ENCODE data around the gene ZNF565. TPM values are rescaled to one million over a fixed set of nuclear protein-coding genes. Genes with fewer than 3 reads are reported as not detected.

The ZNF565 gene
- total RNA-seq, 4 donors from 2014 or later = 1.00 to 4.1 (median 4.0) TPM; not detected in 1

DNA sequence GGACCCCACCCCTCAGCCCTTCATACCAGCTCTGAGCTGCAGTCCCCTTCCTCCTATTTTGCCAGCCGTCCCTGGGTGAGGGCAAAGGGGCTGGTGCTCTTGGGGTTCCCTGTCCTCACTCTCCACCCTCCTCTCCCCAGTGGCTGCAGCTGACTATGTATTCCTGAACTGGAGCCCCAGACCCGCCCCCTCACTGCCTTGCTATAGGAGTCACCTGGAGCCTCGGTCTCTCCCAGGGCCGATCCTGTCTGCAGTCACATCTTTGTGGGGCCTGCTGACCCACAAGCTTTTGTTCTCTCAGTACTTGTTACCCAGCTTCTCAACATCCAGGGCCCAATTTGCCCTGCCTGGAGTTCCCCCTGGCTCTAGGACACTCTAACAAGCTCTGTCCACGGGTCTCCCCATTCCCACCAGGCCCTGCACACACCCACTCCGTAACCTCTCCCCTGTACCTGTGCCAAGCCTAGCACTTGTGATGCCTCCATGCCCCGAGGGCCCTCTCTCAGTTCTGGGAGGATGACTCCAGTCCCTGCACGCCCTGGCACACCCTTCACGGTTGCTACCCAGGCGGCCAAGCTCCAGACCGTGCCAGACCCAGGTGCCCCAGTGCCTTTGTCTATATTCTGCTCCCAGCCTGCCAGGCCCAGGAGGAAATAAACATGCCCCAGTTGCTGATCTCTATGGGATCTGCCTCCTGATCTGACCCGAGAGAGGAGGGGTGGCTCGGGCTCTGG is 64.6 kb downstream of the ZNF565 start:
- no peak for DNase-seq
- no peak overlapping the region for H3K27ac ChIP-seq
- H3K9me3 ChIP-seq = no peaks in the 10 kb centered on the region
- intact Hi-C loops (cut with DNase I; ENCODE audit: low total_unique reads) = no loop called here
- peaks cover 0 to 4% (median 4%) of the 10 kb centered on the region in 4 donors for H3K4me1 ChIP-seq
- TF ChIP-seq EP300 (IDR thresholded peaks at IDR 0.05; ENCODE audit: low read depth) (no peak), POLR2A (IDR thresholded peaks at IDR 0.05) (no peak), POLR2AphosphoS5 (IDR thresholded peaks at IDR 0.05) (no peak)
- TF ChIP-seq, protein P1, sequence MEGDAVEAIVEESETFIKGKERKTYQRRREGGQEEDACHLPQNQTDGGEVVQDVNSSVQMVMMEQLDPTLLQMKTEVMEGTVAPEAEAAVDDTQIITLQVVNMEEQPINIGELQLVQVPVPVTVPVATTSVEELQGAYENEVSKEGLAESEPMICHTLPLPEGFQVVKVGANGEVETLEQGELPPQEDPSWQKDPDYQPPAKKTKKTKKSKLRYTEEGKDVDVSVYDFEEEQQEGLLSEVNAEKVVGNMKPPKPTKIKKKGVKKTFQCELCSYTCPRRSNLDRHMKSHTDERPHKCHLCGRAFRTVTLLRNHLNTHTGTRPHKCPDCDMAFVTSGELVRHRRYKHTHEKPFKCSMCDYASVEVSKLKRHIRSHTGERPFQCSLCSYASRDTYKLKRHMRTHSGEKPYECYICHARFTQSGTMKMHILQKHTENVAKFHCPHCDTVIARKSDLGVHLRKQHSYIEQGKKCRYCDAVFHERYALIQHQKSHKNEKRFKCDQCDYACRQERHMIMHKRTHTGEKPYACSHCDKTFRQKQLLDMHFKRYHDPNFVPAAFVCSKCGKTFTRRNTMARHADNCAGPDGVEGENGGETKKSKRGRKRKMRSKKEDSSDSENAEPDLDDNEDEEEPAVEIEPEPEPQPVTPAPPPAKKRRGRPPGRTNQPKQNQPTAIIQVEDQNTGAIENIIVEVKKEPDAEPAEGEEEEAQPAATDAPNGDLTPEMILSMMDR (IDR thresholded peaks at IDR 0.05) = no peak
- no peaks in the 10 kb centered on the region for H3K27me3 ChIP-seq
- in situ Hi-C loops (cut with MboI; ENCODE audit: low pct_ligation_motif_present in 1 of 4, low pct_unique_long_range_greater_than_20kb in 1 of 4, low sequenced_read_pairs in 3 of 4) = no loop called here
- H3K4me3 ChIP-seq = no peak overlapping the region
- peaks cover 0 to 45% (median 20%) of the 10 kb centered on the region in 4 donors for H3K36me3 ChIP-seq
- 81 to 100% methylated on average over 1 to 13 of the region's 13 CpGs for WGBS, 2 donors (ENCODE audit: low coverage in 1 of 2)

DNA sequence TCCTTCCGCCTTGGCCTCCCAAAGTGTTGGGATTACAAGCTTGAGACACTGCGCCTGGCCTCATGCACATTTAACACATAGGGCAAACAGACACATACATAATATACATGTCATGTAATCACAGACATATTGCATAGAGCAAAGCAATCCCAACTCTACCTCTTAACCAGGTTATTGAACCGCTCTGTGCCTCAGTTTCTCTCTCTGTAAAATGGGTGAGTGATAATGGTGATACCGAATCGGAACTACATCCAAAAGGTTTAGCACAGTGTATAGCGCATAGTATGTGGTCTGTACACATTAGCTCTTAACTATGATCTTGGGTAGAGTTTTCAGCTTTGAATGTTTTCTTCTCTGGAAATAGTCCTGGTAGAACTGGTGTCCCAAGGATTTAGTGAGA is 69.8 kb downstream of the ZNF565 start:
- in situ Hi-C loops (cut with MboI; ENCODE audit: low pct_ligation_motif_present in 1 of 4, low pct_unique_long_range_greater_than_20kb in 1 of 4, low sequenced_read_pairs in 3 of 4) = no loop called here
- TF ChIP-seq EP300 (IDR thresholded peaks at IDR 0.05; ENCODE audit: low read depth) = no peak
- no peak for TF ChIP-seq POLR2A (IDR thresholded peaks at IDR 0.05)
- TF ChIP-seq POLR2AphosphoS5 (IDR thresholded peaks at IDR 0.05) = no peak
- TF ChIP-seq, protein P1 (IDR thresholded peaks at IDR 0.05) = no peak
- no peak for DNase-seq
- Histone ChIP-seq H3K27ac (no peak overlapping the region), H3K9me3 (no peaks in the 10 kb centered on the region), H3K4me1 (peaks cover 3 to 8% (median 7%) of the 10 kb centered on the region in 4 donors), H3K4me3 (no peak overlapping the region), H3K27me3 (no peaks in the 10 kb centered on the region), H3K36me3 (peaks cover 0 to 60% (median 24%) of the 10 kb centered on the region in 4 donors)
- intact Hi-C loops (cut with DNase I; ENCODE audit: low total_unique reads) = no loop called here
- 98 to 100% methylated on average over 5 to 6 of the region's 6 CpGs for WGBS, 2 donors (ENCODE audit: low coverage in 1 of 2)

DNA sequence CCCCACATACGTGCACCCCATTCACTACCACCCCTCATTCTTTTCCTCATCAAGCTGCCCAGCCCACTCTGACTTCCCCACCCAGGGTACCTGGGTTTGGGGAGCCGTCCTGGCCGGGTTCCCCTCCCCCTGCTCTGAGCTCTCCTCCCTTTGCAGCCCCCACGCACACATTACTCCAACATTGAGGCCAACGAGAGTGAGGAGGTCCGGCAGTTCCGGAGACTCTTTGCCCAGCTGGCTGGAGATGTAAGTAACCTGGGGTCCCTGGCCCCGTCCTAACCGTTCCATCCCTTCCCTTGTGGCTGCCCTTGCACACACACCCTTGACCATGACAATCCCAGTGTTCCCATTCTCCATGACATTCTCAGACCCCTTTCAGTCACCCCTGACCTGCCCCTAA is 72.0 kb downstream of the ZNF565 start:
- in situ Hi-C loops (cut with MboI; ENCODE audit: low pct_ligation_motif_present in 1 of 4, low pct_unique_long_range_greater_than_20kb in 1 of 4, low sequenced_read_pairs in 3 of 4) (no loop called here), intact Hi-C loops (cut with DNase I; ENCODE audit: low total_unique reads) (no loop called here)
- Histone ChIP-seq H3K9me3 (no peaks in the 10 kb centered on the region), H3K27me3 (no peaks in the 10 kb centered on the region), H3K36me3 (peaks cover 0 to 45% (median 22%) of the 10 kb centered on the region in 4 donors), H3K4me1 (peaks cover 3 to 15% (median 13%) of the 10 kb centered on the region in 4 donors), H3K4me3 (no peak overlapping the region), H3K27ac (no peak overlapping the region)
- no peak for DNase-seq
- TF ChIP-seq POLR2AphosphoS5 (IDR thresholded peaks at IDR 0.05) = no peak
- TF ChIP-seq, protein P1 (IDR thresholded peaks at IDR 0.05) = no peak
- TF ChIP-seq POLR2A (IDR thresholded peaks at IDR 0.05) = no peak
- no peak for TF ChIP-seq EP300 (IDR thresholded peaks at IDR 0.05; ENCODE audit: low read depth)
- 92 to 100% methylated on average over 2 to 9 of the region's 9 CpGs for WGBS, 2 donors (ENCODE audit: low coverage in 1 of 2)

DNA sequence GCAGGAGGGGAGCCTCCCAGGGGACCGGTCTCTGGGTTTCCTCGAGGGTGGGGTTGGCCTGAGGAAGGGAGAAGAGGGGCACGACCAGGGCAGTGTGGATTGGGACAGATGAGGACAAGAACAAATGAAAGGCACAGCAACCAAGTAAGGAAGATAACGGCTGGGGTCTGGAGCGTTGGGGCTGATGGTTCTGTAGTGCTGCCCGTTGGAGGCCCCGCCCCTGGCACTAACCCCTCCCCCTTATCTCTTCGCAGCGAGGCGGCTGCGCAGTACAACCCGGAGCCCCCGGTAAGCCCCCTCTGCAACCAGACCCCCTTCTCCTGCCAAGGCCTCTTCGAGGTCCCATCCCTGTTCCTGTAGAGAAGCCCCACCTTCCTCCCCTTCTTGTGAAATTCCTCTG is 72.4 kb downstream of the ZNF565 start:
- Histone ChIP-seq H3K4me3 (no peak overlapping the region), H3K36me3 (peaks cover 0 to 41% (median 20%) of the 10 kb centered on the region in 4 donors), H3K27ac (peak overlapping the region in 2 of 4 donors; percentile 98 to 99), H3K9me3 (no peaks in the 10 kb centered on the region), H3K4me1 (peaks cover 3 to 20% (median 18%) of the 10 kb centered on the region in 4 donors), H3K27me3 (no peaks in the 10 kb centered on the region)
- WGBS, 2 donors (ENCODE audit: low coverage in 1 of 2) = 90 to 94% methylated on average over 10 to 14 of the region's 14 CpGs
- TF ChIP-seq, protein P1 (IDR thresholded peaks at IDR 0.05) = no peak
- TF ChIP-seq POLR2A (IDR thresholded peaks at IDR 0.05) = no peak
- no peak for TF ChIP-seq EP300 (IDR thresholded peaks at IDR 0.05; ENCODE audit: low read depth)
- no peak for TF ChIP-seq POLR2AphosphoS5 (IDR thresholded peaks at IDR 0.05)
- in situ Hi-C loops (cut with MboI; ENCODE audit: low pct_ligation_motif_present in 1 of 4, low pct_unique_long_range_greater_than_20kb in 1 of 4, low sequenced_read_pairs in 3 of 4) (no loop called here), intact Hi-C loops (cut with DNase I; ENCODE audit: low total_unique reads) (no loop called here)
- DNase-seq = no peak

All from transverse colon (tissue), 4 donors.